Measurements from ENCODE around the gene RPL12. TPM values are rescaled to one million over a fixed set of nuclear protein-coding genes. Genes with fewer than 3 reads are reported as not detected.

Gene RPL12
- total and polyA plus RNA-seq, 2 of the 13 experiments (the other 11 are each of a cell fraction or from before 2014, with no cell fraction given), result 1,551 to 2,590 TPM

- TF ChIP-seq, protein P1, sequence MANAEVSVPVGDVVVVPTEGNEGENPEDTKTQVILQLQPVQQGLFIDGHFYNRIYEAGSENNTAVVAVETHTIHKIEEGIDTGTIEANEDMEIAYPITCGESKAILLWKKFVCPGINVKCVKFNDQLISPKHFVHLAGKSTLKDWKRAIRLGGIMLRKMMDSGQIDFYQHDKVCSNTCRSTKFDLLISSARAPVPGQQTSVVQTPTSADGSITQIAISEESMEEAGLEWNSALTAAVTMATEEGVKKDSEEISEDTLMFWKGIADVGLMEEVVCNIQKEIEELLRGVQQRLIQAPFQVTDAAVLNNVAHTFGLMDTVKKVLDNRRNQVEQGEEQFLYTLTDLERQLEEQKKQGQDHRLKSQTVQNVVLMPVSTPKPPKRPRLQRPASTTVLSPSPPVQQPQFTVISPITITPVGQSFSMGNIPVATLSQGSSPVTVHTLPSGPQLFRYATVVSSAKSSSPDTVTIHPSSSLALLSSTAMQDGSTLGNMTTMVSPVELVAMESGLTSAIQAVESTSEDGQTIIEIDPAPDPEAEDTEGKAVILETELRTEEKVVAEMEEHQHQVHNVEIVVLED (CRISPR knock-in tag; IDR thresholded peaks at IDR 0.05; ENCODE audit: borderline replicate concordance), result peak; percentile 75; the same call in 1 of the 2 replicates
- TF ChIP-seq ZNF558 (CRISPR knock-in tag; IDR thresholded peaks at IDR 0.05; ENCODE audit: borderline replicate concordance) (0 out of 2 replicates have a peak, but pooled peaks have one; percentile 34), PHF20 (CRISPR knock-in tag; IDR thresholded peaks at IDR 0.05) (peak; percentile 97), KAT8 (CRISPR knock-in tag; IDR thresholded peaks at IDR 0.05) (peak; percentile 98)
Measured at GRCh38 chr9:127423934-127424675, 27.1 kb downstream of the RPL12 start, which contains the start of gene ZNF79 (continued).

- TSS peak; percentile 85 for BruUV-seq (replicated peaks)
- intact Hi-C loops (cut with micrococcal nuclease; ENCODE audit: unreplicated experiment) (loop anchor here (5.0 kb wide), 1 partner anchor 211 kb away; no protein-coding TSS in a partner anchor), in situ Hi-C loops (cut with HindIII; ENCODE audit: extremely low pct_ligation_motif_present, low pct_unique_long_range_greater_than_20kb) (no loop called here)
- H3K27me3 ChIP-seq (ENCODE audit: control insufficient read depth in 1 of 2, insufficient read depth in 2 of 2, low read length in 2 of 2), result no peaks in the 10 kb centered on the region; a peak in 1 of 5 replicates
- FAIRE-seq (no peak), DNase-seq (ENCODE audit: low spot score) (no peak), ATAC-seq (peak; percentile 26)
- H3K4me2 ChIP-seq (ENCODE audit: low read depth, low read length), result peak overlapping the region; percentile 89
- H3K9ac ChIP-seq (ENCODE audit: insufficient read depth, low read depth, low read length), result peak overlapping the region; percentile 88
- H3K79me2 ChIP-seq (ENCODE audit: insufficient read depth, low read length), result peaks cover 52% of the 10 kb centered on the region
- peaks cover 47% of the 10 kb centered on the region for H3K4me1 ChIP-seq (ENCODE audit: insufficient read depth, low read length)
- peaks cover under 1 to 6% of the 10 kb centered on the region in 2 experiments; a peak in 3 of 5 replicates for H3K36me3 ChIP-seq (replicated peaks in 1 of 2; ENCODE audit: control insufficient read depth in 1 of 2, insufficient read depth in 2 of 2, low read length in 2 of 2)
- 0% methylated on average over 5 of the region's 9 CpGs for WGBS (ENCODE audit: low lambda C conversion rate)
- H3K4me3 ChIP-seq (replicated peaks in 1 of 3; ENCODE audit: insufficient read depth in 1 of 3, low read depth in 2 of 3, low read length in 3 of 3), result peak overlapping the region; percentile 87 to 97 (median 93)
- peak overlapping the region; percentile 97 for H2AFZ ChIP-seq (ENCODE audit: low read length)
- H3K9me3 ChIP-seq (ENCODE audit: low read length), result no peaks in the 10 kb centered on the region
- POLR2A ChIA-PET, result interaction anchor here (1.0 to 3.3 kb wide), 12 partner anchors 16 to 209 kb away, joined by 3 to 39 read pairs (median 6); partner anchors contain the start of genes LRSAM1, RPL12 and SLC2A8
- TF ChIP-seq ZSCAN12 (CRISPR knock-in tag; IDR thresholded peaks at IDR 0.05), result no peak
- 0 out of 2 replicates have a peak, but pooled peaks have one; percentile 33 for TF ChIP-seq ZNF317 (CRISPR knock-in tag; IDR thresholded peaks at IDR 0.05)
- 0 out of 2 replicates have a peak, but pooled peaks have one; percentile 18 for TF ChIP-seq MBD4 (IDR thresholded peaks at IDR 0.05; ENCODE audit: borderline replicate concordance, low read length)
- no peak for TF ChIP-seq TCF12 (IDR thresholded peaks at IDR 0.05)
- 0 out of 2 replicates have a peak, but pooled peaks have one; percentile 10 for TF ChIP-seq TCF12 (CRISPR knock-in tag; IDR thresholded peaks at IDR 0.05)
- peak; percentile 25 for TF ChIP-seq MED8 (CRISPR knock-in tag; IDR thresholded peaks at IDR 0.05; ENCODE audit: insufficient replicate concordance)
- TF ChIP-seq MTERF4 (CRISPR knock-in tag; IDR thresholded peaks at IDR 0.05), result 0 out of 2 replicates have a peak, but pooled peaks have one; percentile 3
- TF ChIP-seq, protein P2, sequence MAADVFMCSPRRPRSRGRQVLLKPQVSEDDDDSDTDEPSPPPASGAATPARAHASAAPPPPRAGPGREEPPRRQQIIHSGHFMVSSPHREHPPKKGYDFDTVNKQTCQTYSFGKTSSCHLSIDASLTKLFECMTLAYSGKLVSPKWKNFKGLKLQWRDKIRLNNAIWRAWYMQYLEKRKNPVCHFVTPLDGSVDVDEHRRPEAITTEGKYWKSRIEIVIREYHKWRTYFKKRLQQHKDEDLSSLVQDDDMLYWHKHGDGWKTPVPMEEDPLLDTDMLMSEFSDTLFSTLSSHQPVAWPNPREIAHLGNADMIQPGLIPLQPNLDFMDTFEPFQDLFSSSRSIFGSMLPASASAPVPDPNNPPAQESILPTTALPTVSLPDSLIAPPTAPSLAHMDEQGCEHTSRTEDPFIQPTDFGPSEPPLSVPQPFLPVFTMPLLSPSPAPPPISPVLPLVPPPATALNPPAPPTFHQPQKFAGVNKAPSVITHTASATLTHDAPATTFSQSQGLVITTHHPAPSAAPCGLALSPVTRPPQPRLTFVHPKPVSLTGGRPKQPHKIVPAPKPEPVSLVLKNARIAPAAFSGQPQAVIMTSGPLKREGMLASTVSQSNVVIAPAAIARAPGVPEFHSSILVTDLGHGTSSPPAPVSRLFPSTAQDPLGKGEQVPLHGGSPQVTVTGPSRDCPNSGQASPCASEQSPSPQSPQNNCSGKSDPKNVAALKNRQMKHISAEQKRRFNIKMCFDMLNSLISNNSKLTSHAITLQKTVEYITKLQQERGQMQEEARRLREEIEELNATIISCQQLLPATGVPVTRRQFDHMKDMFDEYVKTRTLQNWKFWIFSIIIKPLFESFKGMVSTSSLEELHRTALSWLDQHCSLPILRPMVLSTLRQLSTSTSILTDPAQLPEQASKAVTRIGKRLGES (CRISPR knock-in tag; IDR thresholded peaks at IDR 0.05; ENCODE audit: borderline replicate concordance), result no peak
- TF ChIP-seq KLF12 (CRISPR knock-in tag; IDR thresholded peaks at IDR 0.05; ENCODE audit: borderline replicate concordance), result 0 out of 2 replicates have a peak, but pooled peaks have one; percentile 0
- TF ChIP-seq ZNF614 (CRISPR knock-in tag; IDR thresholded peaks at IDR 0.05; ENCODE audit: borderline replicate concordance), result no peak
- H4K20me1 ChIP-seq (ENCODE audit: insufficient read depth, low read length), result no peaks in the 10 kb centered on the region
- H3K27ac ChIP-seq (ENCODE audit: extremely low read length, insufficient read depth, low read length), result peak overlapping the region; percentile 95
- CTCF ChIA-PET (ENCODE audit: low intra/inter-chr PET ratio, low total read pairs), result no interaction called here
Measured at GRCh38 chr9:127423476-127423933, 27.7 kb downstream of the RPL12 start.

Data from HepG2 (cell line).